GM12878 (cell line): Measurements from ENCODE around the gene TPCN1. TPM values are rescaled to one million over a fixed set of nuclear protein-coding genes. Genes with fewer than 3 reads are reported as not detected.

Source experiments
- ATAC-seq: fragments of 200-7000 bp; cut with Tn5 transposase; 3 replicates; pipeline ENCODE4 v1.9.1; 2020; ENCODE audit warnings: mild to moderate bottlenecking, moderate library complexity
- BruUV-seq: library from RNA; stranded (reverse); fragments of 400-500 nt; replicated peaks from 2 replicates; lab custom pipeline; 2021; lab: Mats Ljungman, UMichigan
- CTCF ChIA-PET: fragments of 300-600 bp; sonication (Branson Sonifier 250); formaldehyde crosslinking; extraction: SDS; loops from one replicate; lab custom pipeline; 2021; ENCODE audit warnings: inconsistent platforms; lab: Yijun Ruan, JAX
- POLR2A ChIA-PET: fragments of 350-600 bp; formaldehyde crosslinking; extraction: SDS; loops from one replicate; lab custom pipeline; 2021; ENCODE audit warnings: inconsistent platforms; lab: Charles Lee
- RAD21 ChIA-PET: fragments of 300-600 bp; sonication (Branson Sonifier 250); formaldehyde crosslinking; loops from one replicate; lab custom pipeline; 2023; ENCODE audit warnings: antibody characterized with exemption; ENCODE audit not compliant: unreplicated experiment; lab: Charles Lee
- SMC1A ChIA-PET: fragments of 300-600 bp; sonication (Branson Sonifier 250); formaldehyde crosslinking; loops from one replicate; lab custom pipeline; 2023; ENCODE audit not compliant: unreplicated experiment, uncharacterized antibody; lab: Charles Lee
- DNase-seq: peaks from one replicate; pipeline ENCODE4 v3.0.0-alpha.2; 2011; ENCODE audit warnings: low read depth, low spot score
- FAIRE-seq: peaks from 3 replicates; lab custom pipeline; 2011; peaks lifted over from hg19 to GRCh38; lab: Jason Lieb, UNC
- H2AFZ ChIP-seq: 2 replicates; pipeline ENCODE4 v1.6.0; 2011; ENCODE audit warnings: low read depth, low read length, control low read depth; ENCODE audit not compliant: control insufficient read depth
- H3K27ac ChIP-seq: 2 replicates; pipeline ENCODE4 v1.5.1; 2011; ENCODE audit warnings: control low read depth; ENCODE audit not compliant: control insufficient read depth, insufficient read depth
- H3K27me3 ChIP-seq, 2 experiments: replicated peaks in 1 of 2; 2 replicates each; pipeline versions ENCODE4 v1.6.0 to v1.6.1; 2011; ENCODE audit warnings: low read length in 1 of 2; ENCODE audit not compliant: control insufficient read depth in 2 of 2, insufficient read depth in 2 of 2
- H3K36me3 ChIP-seq, 2 experiments: 2 replicates each; pipeline ENCODE4 v1.5.1; 2011; ENCODE audit warnings: low read length in 1 of 2; ENCODE audit not compliant: control insufficient read depth in 2 of 2, insufficient read depth in 2 of 2
- H3K4me1 ChIP-seq: 2 replicates; pipeline ENCODE4 v1.6.1; 2011; ENCODE audit warnings: mild to moderate bottlenecking, low read length, moderate library complexity, mixed read lengths; ENCODE audit not compliant: control insufficient read depth, insufficient read depth
- H3K4me2 ChIP-seq: 2 replicates; pipeline ENCODE4 v1.6.0; 2011; ENCODE audit warnings: control low read depth; ENCODE audit not compliant: control insufficient read depth, insufficient read depth
- H3K4me3 ChIP-seq: fragments of 200-600 bp; sonication (generic); 2 replicates; pipeline ENCODE4 v1.5.1; 2016
- H3K79me2 ChIP-seq: 2 replicates; pipeline ENCODE4 v1.6.0; 2011; ENCODE audit warnings: low read length; ENCODE audit not compliant: control insufficient read depth, insufficient read depth
- H3K9ac ChIP-seq: 2 replicates; pipeline ENCODE4 v1.8.0; 2011; ENCODE audit warnings: low read length, control low read depth, mixed read lengths; ENCODE audit not compliant: control insufficient read depth, insufficient read depth
- H3K9me3 ChIP-seq: replicated peaks from 3 replicates; pipeline ENCODE4 v1.5.1; 2011; ENCODE audit warnings: mild to moderate bottlenecking, low read length; ENCODE audit not compliant: control insufficient read depth, insufficient read depth
- H4K20me1 ChIP-seq: 2 replicates; pipeline ENCODE4 v1.6.0; 2011; ENCODE audit not compliant: control insufficient read depth, insufficient read depth
- ATF7 ChIP-seq: fragments of 450-650 bp; IDR thresholded peaks from 2 replicates; pipeline ENCODE4 v1.6.1; 2016; ENCODE audit warnings: low read depth, mild to moderate bottlenecking
- CHD4 ChIP-seq: fragments of 200-600 bp; sonication (generic); IDR thresholded peaks from 2 replicates; pipeline ENCODE4 v1.6.1; 2016; ENCODE audit warnings: mild to moderate bottlenecking
- E2F4 ChIP-seq: IDR thresholded peaks from 2 replicates; pipeline ENCODE4 v1.6.1; 2012; ENCODE audit warnings: low read depth, low read length, improper control_type of control experiment
- IKZF2 ChIP-seq, 2 experiments: fragments of 450-650 bp; IDR thresholded peaks; 2 replicates each; pipeline ENCODE4 v1.6.1; 2017; ENCODE audit warnings: mild to moderate bottlenecking in 2 of 2, moderate library complexity in 2 of 2
- IRF5 ChIP-seq: fragments of 450-650 bp; IDR thresholded peaks from 2 replicates; pipeline ENCODE4 v1.6.1; 2017; ENCODE audit warnings: borderline replicate concordance
- KAT2A ChIP-seq: conservative IDR thresholded peaks from 2 replicates; pipeline ENCODE4 v1.6.1; 2011; ENCODE audit warnings: low read depth, low read length; ENCODE audit not compliant: control insufficient read depth
- KLF5 ChIP-seq: fragments of 450-650 bp; IDR thresholded peaks from 2 replicates; pipeline ENCODE4 v1.6.1; 2014; ENCODE audit warnings: mild to moderate bottlenecking; ENCODE audit not compliant: partially characterized antibody
- LARP7 ChIP-seq: fragments of 450-650 bp; IDR thresholded peaks from 2 replicates; pipeline ENCODE4 v1.6.1; 2017; ENCODE audit warnings: mild to moderate bottlenecking
- MTA3 ChIP-seq: IDR thresholded peaks from 2 replicates; pipeline ENCODE4 v1.6.1; 2012; ENCODE audit warnings: low read length, inconsistent platforms, borderline replicate concordance
- MXI1 ChIP-seq: fragments of 150-350 bp; IDR thresholded peaks from 2 replicates; pipeline ENCODE4 v1.6.1; 2011; ENCODE audit warnings: low read depth, mild to moderate bottlenecking, inconsistent platforms, low read length, improper control_type of control experiment
- MYB ChIP-seq: fragments of 150-350 bp; IDR thresholded peaks from 2 replicates; pipeline ENCODE4 v1.6.1; 2014; ENCODE audit warnings: mild to moderate bottlenecking, low read depth, low read length, borderline replicate concordance
- POLR2A ChIP-seq: IDR thresholded peaks from 2 replicates; pipeline ENCODE4 v1.6.1; 2011; ENCODE audit warnings: low read depth, mild to moderate bottlenecking, low read length
- POU2F2 ChIP-seq: IDR thresholded peaks from 3 replicates; pipeline ENCODE4 v1.6.1; 2011; ENCODE audit warnings: low read depth, mild to moderate bottlenecking, low read length, borderline replicate concordance
- REST ChIP-seq: IDR thresholded peaks from 2 replicates; pipeline ENCODE4 v1.6.1; 2012; ENCODE audit warnings: mild to moderate bottlenecking, low read depth, low read length
- RFX5 ChIP-seq: IDR thresholded peaks from 2 replicates; pipeline ENCODE4 v1.6.1; 2011; ENCODE audit warnings: low read depth, low read length, improper control_type of control experiment
- SMARCA5 ChIP-seq: fragments of 450-650 bp; IDR thresholded peaks from 2 replicates; pipeline ENCODE4 v1.6.1; 2017; ENCODE audit warnings: mild to moderate bottlenecking
- YBX1 ChIP-seq: fragments of 450-650 bp; IDR thresholded peaks from 2 replicates; pipeline ENCODE4 v1.6.1; 2016; ENCODE audit warnings: antibody characterized with exemption
- ZNF622 ChIP-seq: fragments of 450-650 bp; IDR thresholded peaks from 2 replicates; pipeline ENCODE4 v1.6.1; 2017; ENCODE audit warnings: mild to moderate bottlenecking, inconsistent platforms
- ZZZ3 ChIP-seq: IDR thresholded peaks from 2 replicates; pipeline ENCODE4 v1.6.1; 2011; ENCODE audit warnings: low read depth; ENCODE audit not compliant: control insufficient read depth, insufficient read length
- WGBS: methylation state at CpG from one replicate; pipeline ENCODE4 v1.1.6; 2016; ENCODE audit warnings: low lambda C conversion rate; ENCODE audit not compliant: insufficient replicate concordance, insufficient coverage; ENCODE audit errors: missing lambda C conversion rate; 5-methylcytosine and 5-hydroxymethylcytosine counted together
- in situ Hi-C: fragments of 300-500 bp; cut with MboI; formaldehyde crosslinking; loops from 9 replicates; pipeline ENCODE4 v1.14.3; 2018; ENCODE audit warnings: mixed read lengths
- intact Hi-C: fragments of 100-400 bp; cut with micrococcal nuclease; formaldehyde crosslinking; loops from one replicate; pipeline ENCODE4 v1.14.2; 2022; ENCODE audit not compliant: unreplicated experiment
- polyA plus RNA-seq, 11 experiments: library from polyadenylated mRNA; depleted of rRNA in 4 of 11; unstranded in 6 of 11; stranded (reverse) in 5 of 11; fragments of >200 nt; fragmentation: Nextera tagmentation in 4 of 11; fragmentation: Illumina TruSeq in 1 of 11; extraction: Ambion mirVana in 4 of 11; extraction: Trizol in 1 of 11; gene quantifications; 1 replicate in 1 of 11; 2 replicates in 10 of 11; pipeline versions ENCODE4 v1.2.1 to v1.2.3, GENCODE V29; 2011 to 2016; ENCODE audit warnings: inconsistent platforms in 2 of 11, missing spikeins in 2 of 11, low read depth in 1 of 11
- total RNA-seq, 4 experiments: library from RNA; depleted of rRNA in 3 of 4; stranded (reverse); fragments of >200 nt in 3 of 4; fragmentation: Illumina TruSeq in 1 of 4; extraction: Trizol in 1 of 4; gene quantifications; 2 replicates each; pipeline versions ENCODE4 v1.2.1 to v1.2.3, GENCODE V29; 2013 to 2021

TPCN1 gene
- total and polyA plus RNA-seq, 10 of the 15 experiments (the other 5 are each of a cell fraction or from before 2014, with no cell fraction given) = 0.79 to 30.9 (median 19.4) TPM

GRCh38 chr12:113221997-113222729 lies 899 bp downstream of the TPCN1 start:
- H2AFZ ChIP-seq = no peak overlapping the region; the same call in 1 of the 2 replicates
- TSS peak; percentile 84 for BruUV-seq
- no peak for DNase-seq
- no peak for TF ChIP-seq KAT2A
- TF ChIP-seq REST = no peak
- TF ChIP-seq POLR2A = no peak
- no peak for TF ChIP-seq ZNF622
- no peak for TF ChIP-seq ZZZ3
- TF ChIP-seq KLF5 = no peak
- TF ChIP-seq LARP7 = 0 out of 2 replicates have a peak, but pooled peaks have one; percentile 16
- TF ChIP-seq RFX5 = no peak
- TF ChIP-seq SMARCA5 = peak; percentile 77; the same call in 1 of the 2 replicates
- peak; percentile 78; the same call in 1 of the 2 replicates for TF ChIP-seq ATF7
- no peak for TF ChIP-seq YBX1
- no peak for TF ChIP-seq CHD4
- TF ChIP-seq MXI1 = no peak
- peak in 1 of 2 experiments; percentile 9; a peak in 1 of 4 replicates for TF ChIP-seq IKZF2 (IDR thresholded peaks at IDR 0.05)
- TF ChIP-seq MTA3 = peak; percentile 53; the same call in 1 of the 2 replicates
- TF ChIP-seq E2F4 = no peak
- no peak for TF ChIP-seq POU2F2
- no peak for TF ChIP-seq IRF5
- TF ChIP-seq MYB = no peak

More at GRCh38 chr12:113221997-113222729, 899 bp downstream of the TPCN1 start:
- peaks cover 21% of the 10 kb centered on the region for H3K4me1 ChIP-seq
- H3K27me3 ChIP-seq = no peaks in the 10 kb centered on the region
- intact Hi-C loops (loop anchor here (1.0 to 2.0 kb wide), 2 partner anchors 14 to 35 kb away; no protein-coding TSS in a partner anchor), in situ Hi-C loops (loop anchor here (25.0 kb wide), 1 partner anchor 1785 kb away; no protein-coding TSS in a partner anchor)
- ChIA-PET POLR2A (interaction anchor here (0.6 to 6.7 kb wide), 16 partner anchors 10 to 244 kb away, joined by 3 to 108 read pairs (median 4); partner anchors contain the start of genes DDX54, OAS2, RITA1 and SLC8B1), RAD21 (interaction anchor here (0.6 to 4.4 kb wide), 13 partner anchors 10 to 313 kb away, joined by 3 to 51 read pairs (median 5); no protein-coding TSS in a partner anchor), CTCF (interaction anchor here (0.7 to 2.2 kb wide), 11 partner anchors 8 to 141 kb away, joined by 3 to 11 read pairs (median 4); no protein-coding TSS in a partner anchor), SMC1A (interaction anchor here (0.9 to 15.7 kb wide), 11 partner anchors 8 to 244 kb away, joined by 3 to 237 read pairs (median 8); partner anchors contain the start of genes OAS2 and RITA1)
- H3K9me3 ChIP-seq = no peaks in the 10 kb centered on the region
- peak overlapping the region; percentile 90 for H3K9ac ChIP-seq
- H3K79me2 ChIP-seq = peaks cover 31% of the 10 kb centered on the region
- under 1% methylated on average over 12 of the region's 12 CpGs for WGBS
- H3K4me3 ChIP-seq = peak overlapping the region; percentile 89
- FAIRE-seq = no peak
- H3K27ac ChIP-seq = peak overlapping the region; percentile 85
- H3K4me2 ChIP-seq = peak overlapping the region; percentile 90
- peak; percentile 1; the same call in 1 of the 3 replicates for ATAC-seq
- H4K20me1 ChIP-seq = no peaks in the 10 kb centered on the region
- no peaks in the 10 kb centered on the region; a peak in 1 of 4 replicates for H3K36me3 ChIP-seq
